ENCODE results near the gene OR7D2.

- no peak for TF ChIP-seq POLR2A (IDR thresholded peaks at IDR 0.05)
- TF ChIP-seq, protein P1, sequence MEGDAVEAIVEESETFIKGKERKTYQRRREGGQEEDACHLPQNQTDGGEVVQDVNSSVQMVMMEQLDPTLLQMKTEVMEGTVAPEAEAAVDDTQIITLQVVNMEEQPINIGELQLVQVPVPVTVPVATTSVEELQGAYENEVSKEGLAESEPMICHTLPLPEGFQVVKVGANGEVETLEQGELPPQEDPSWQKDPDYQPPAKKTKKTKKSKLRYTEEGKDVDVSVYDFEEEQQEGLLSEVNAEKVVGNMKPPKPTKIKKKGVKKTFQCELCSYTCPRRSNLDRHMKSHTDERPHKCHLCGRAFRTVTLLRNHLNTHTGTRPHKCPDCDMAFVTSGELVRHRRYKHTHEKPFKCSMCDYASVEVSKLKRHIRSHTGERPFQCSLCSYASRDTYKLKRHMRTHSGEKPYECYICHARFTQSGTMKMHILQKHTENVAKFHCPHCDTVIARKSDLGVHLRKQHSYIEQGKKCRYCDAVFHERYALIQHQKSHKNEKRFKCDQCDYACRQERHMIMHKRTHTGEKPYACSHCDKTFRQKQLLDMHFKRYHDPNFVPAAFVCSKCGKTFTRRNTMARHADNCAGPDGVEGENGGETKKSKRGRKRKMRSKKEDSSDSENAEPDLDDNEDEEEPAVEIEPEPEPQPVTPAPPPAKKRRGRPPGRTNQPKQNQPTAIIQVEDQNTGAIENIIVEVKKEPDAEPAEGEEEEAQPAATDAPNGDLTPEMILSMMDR (IDR thresholded peaks at IDR 0.05), result peak; percentile 71 to 90 (median 82)
Measured at GRCh38 chr19:9205501-9206113, 26.8 kb downstream of the OR7D2 start.

All from gastroesophageal sphincter (tissue), 3 donors.